Measurements from ENCODE around the gene DYNC1H1. TPM values are rescaled to one million over a fixed set of nuclear protein-coding genes. Genes with fewer than 3 reads are reported as not detected.
"Not testable (repeated sequence)": the region's sequence is repeated elsewhere in the genome, so short reads cannot be mapped to it uniquely, and the experiment has no call there.

The DYNC1H1 gene
- total RNA-seq, 1 experiment from 2014 or later: 155 TPM

GRCh38 chr14:102047808-102048540 is 83.6 kb downstream of the DYNC1H1 start:
- in situ Hi-C loops (cut with HindIII; ENCODE audit: low pct_unique_long_range_greater_than_20kb, low sequenced_read_pairs): no loop called here
- DNase-seq (ENCODE audit: low read depth): no peak

- in situ Hi-C loops (cut with HindIII; ENCODE audit: low pct_unique_long_range_greater_than_20kb, low sequenced_read_pairs): no loop called here
- no peak for DNase-seq (ENCODE audit: low read depth)
These were observed 85.1 kb downstream of the DYNC1H1 start for GRCh38 chr14:102049258-102050025.

GRCh38 chr14:102050026-102050405 is 85.6 kb downstream of the DYNC1H1 start:
- in situ Hi-C loops (cut with HindIII; ENCODE audit: low pct_unique_long_range_greater_than_20kb, low sequenced_read_pairs): no loop called here
- no peak for DNase-seq (ENCODE audit: low read depth)

- in situ Hi-C loops (cut with HindIII; ENCODE audit: low pct_unique_long_range_greater_than_20kb, low sequenced_read_pairs): no loop called here
- no peak for DNase-seq (ENCODE audit: low read depth)
These were observed 86.3 kb downstream of the DYNC1H1 start for GRCh38 chr14:102050625-102051024.

- in situ Hi-C loops (cut with HindIII; ENCODE audit: low pct_unique_long_range_greater_than_20kb, low sequenced_read_pairs): no loop called here
- no peak for DNase-seq (ENCODE audit: low read depth)
These were observed 88.1 kb downstream of the DYNC1H1 start for GRCh38 chr14:102052522-102052921.

GRCh38 chr14:102055181-102055901 is 91.0 kb downstream of the DYNC1H1 start:
- no peak for DNase-seq (ENCODE audit: low read depth)
- in situ Hi-C loops (cut with HindIII; ENCODE audit: low pct_unique_long_range_greater_than_20kb, low sequenced_read_pairs): no loop called here

- in situ Hi-C loops (cut with HindIII; ENCODE audit: low pct_unique_long_range_greater_than_20kb, low sequenced_read_pairs): no loop called here
- DNase-seq (ENCODE audit: low read depth): no peak
These were observed 92.5 kb downstream of the DYNC1H1 start for GRCh38 chr14:102056694-102057442.

GRCh38 chr14:102057480-102058114 is 93.2 kb downstream of the DYNC1H1 start:
- no peak for DNase-seq (ENCODE audit: low read depth)
- in situ Hi-C loops (cut with HindIII; ENCODE audit: low pct_unique_long_range_greater_than_20kb, low sequenced_read_pairs): no loop called here

GRCh38 chr14:102058146-102058545 is 93.8 kb downstream of the DYNC1H1 start:
- in situ Hi-C loops (cut with HindIII; ENCODE audit: low pct_unique_long_range_greater_than_20kb, low sequenced_read_pairs): no loop called here
- no peak for DNase-seq (ENCODE audit: low read depth)

GRCh38 chr14:102058961-102059360 is 94.6 kb downstream of the DYNC1H1 start:
- DNase-seq (ENCODE audit: low read depth): no peak
- in situ Hi-C loops (cut with HindIII; ENCODE audit: low pct_unique_long_range_greater_than_20kb, low sequenced_read_pairs): no loop called here

- in situ Hi-C loops (cut with HindIII; ENCODE audit: low pct_unique_long_range_greater_than_20kb, low sequenced_read_pairs): no loop called here
- DNase-seq (ENCODE audit: low read depth): peak; percentile 70
These were observed 98.9 kb downstream of the DYNC1H1 start for GRCh38 chr14:102063109-102063807.

GRCh38 chr14:102063808-102064429 is 99.5 kb downstream of the DYNC1H1 start:
- in situ Hi-C loops (cut with HindIII; ENCODE audit: low pct_unique_long_range_greater_than_20kb, low sequenced_read_pairs): no loop called here

GRCh38 chr14:102064590-102064989 is 100.2 kb downstream of the DYNC1H1 start:
- in situ Hi-C loops (cut with HindIII; ENCODE audit: low pct_unique_long_range_greater_than_20kb, low sequenced_read_pairs): not testable (repeated sequence)

More at GRCh38 chr14:102063808-102064429, 99.5 kb downstream of the DYNC1H1 start:
- no peak for DNase-seq (ENCODE audit: low read depth)

GRCh38 chr14:102066041-102066451 is 101.7 kb downstream of the DYNC1H1 start:
- in situ Hi-C loops (cut with HindIII; ENCODE audit: low pct_unique_long_range_greater_than_20kb, low sequenced_read_pairs): no loop called here
- no peak for DNase-seq (ENCODE audit: low read depth)

More at GRCh38 chr14:102064590-102064989, 100.2 kb downstream of the DYNC1H1 start:
- not testable (repeated sequence) for DNase-seq (ENCODE audit: low read depth)

- DNase-seq (ENCODE audit: low read depth): peak; percentile 15
- in situ Hi-C loops (cut with HindIII; ENCODE audit: low pct_unique_long_range_greater_than_20kb, low sequenced_read_pairs): no loop called here
These were observed 107.1 kb downstream of the DYNC1H1 start for GRCh38 chr14:102071283-102071998.

- in situ Hi-C loops (cut with HindIII; ENCODE audit: low pct_unique_long_range_greater_than_20kb, low sequenced_read_pairs): no loop called here
- DNase-seq (ENCODE audit: low read depth): no peak
These were observed 110.1 kb downstream of the DYNC1H1 start for GRCh38 chr14:102074415-102074964.
